GM21737 (cell line): ENCODE results near the gene RAD23B.
"Not testable (repeated sequence)": the region's sequence is repeated elsewhere in the genome, so short reads cannot be mapped to it uniquely, and the experiment has no call there.

Source experiments
- ATAC-seq: cut with Tn5 transposase; IDR thresholded peaks from one replicate; pipeline ENCODE4 v1.9.1; 2021; ENCODE audit warnings: mild to moderate bottlenecking, moderate library complexity; ENCODE audit not compliant: unreplicated experiment

The RAD23B gene

DNA sequence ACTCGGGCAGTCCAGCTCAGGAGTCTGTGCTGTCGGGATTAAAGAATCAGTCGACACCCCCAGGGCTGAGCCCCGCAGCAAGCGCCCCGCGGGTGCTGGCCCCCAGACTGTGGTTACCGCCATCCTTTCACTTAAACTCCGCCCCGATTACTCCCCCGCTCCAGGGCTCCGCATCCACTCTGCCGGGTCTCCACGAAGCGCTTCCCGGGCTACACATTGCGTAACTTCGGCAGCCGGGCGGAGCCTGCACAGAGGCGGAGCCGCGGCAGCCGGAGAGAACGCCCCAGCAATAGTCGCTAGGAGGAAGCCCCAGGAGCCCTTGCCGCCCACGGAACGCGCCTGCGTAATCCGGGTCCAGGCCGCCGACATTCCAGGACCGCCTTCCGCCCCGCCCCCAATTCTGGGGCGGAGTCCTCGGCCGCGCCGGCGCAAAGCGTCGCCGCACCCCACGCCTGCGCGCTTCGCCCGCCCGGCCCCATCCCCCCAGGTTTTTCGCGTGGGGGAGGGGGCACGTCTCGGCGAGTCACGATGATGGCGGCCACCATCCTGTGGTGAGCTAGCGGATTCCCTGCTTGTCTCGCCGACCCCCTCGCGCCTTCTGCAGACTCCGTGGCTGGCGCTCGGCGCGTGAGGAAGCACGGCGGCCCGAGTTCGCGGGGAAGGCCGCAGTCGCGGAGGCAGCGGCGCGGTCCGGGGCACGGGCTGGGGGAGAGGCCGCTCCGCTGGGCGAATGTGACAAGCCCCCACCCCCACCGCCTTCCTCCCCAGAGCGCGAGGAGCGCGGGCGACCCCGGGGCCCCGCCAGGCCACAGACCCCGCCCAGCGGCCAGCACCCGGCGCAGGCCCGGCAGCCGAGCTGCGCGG is at the start of gene RAD23B:
Gene RAD23B, plus strand, starts transcription at position 521 of the 864 bp plus-strand sequence. CDS start 351 bp downstream, outside the sequence.
- peak; percentile 86 for ATAC-seq

GRCh38 chr9:107235765-107236442 is 47.2 kb upstream of the RAD23B start:
- ATAC-seq: no peak

DNA sequence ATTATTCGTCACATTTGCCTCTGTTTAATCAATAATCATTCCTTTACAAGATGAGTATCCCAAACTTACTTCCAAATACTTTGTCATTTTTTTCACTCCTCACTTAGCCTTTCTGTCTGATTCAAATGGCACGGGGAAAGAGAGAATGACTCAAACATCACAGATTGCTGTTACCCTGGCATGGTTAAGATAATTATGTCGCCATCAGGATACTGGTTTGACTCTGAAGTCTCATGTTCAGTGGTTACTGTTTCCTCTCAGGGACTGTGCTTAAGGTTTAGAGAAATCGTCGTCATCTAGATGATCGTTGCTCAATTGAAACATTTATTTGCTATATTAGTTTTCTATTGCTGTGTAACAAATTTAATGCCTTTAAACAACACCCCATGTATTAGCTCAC is 45.2 kb upstream of the RAD23B start:
- ATAC-seq: no peak

- ATAC-seq: no peak
Measured at GRCh38 chr9:107239474-107239873, 43.6 kb upstream of the RAD23B start.

GRCh38 chr9:107240260-107240659 is 42.8 kb upstream of the RAD23B start:
- no peak for ATAC-seq

- no peak for ATAC-seq
Measured at GRCh38 chr9:107242073-107243030, 40.7 kb upstream of the RAD23B start.

DNA sequence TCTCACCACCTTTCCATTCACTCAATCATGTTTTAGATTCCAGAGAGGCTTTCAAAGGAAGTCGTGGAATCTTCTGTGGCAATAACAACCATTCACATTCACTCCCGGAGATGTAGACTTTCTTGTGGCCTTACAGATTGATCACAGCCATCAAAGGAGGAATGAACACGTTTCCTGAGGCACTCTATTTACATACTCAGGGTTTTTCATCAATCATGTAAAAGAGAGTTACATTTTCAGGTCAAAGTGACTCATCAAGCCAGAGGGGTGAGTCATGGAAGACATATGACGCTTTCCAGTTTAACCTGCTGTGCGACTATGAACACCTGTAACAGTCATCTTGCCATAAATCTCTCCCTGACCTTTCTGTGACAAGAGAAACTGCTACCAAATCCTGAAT is 39.3 kb upstream of the RAD23B start:
- ATAC-seq: peak; percentile 64

DNA sequence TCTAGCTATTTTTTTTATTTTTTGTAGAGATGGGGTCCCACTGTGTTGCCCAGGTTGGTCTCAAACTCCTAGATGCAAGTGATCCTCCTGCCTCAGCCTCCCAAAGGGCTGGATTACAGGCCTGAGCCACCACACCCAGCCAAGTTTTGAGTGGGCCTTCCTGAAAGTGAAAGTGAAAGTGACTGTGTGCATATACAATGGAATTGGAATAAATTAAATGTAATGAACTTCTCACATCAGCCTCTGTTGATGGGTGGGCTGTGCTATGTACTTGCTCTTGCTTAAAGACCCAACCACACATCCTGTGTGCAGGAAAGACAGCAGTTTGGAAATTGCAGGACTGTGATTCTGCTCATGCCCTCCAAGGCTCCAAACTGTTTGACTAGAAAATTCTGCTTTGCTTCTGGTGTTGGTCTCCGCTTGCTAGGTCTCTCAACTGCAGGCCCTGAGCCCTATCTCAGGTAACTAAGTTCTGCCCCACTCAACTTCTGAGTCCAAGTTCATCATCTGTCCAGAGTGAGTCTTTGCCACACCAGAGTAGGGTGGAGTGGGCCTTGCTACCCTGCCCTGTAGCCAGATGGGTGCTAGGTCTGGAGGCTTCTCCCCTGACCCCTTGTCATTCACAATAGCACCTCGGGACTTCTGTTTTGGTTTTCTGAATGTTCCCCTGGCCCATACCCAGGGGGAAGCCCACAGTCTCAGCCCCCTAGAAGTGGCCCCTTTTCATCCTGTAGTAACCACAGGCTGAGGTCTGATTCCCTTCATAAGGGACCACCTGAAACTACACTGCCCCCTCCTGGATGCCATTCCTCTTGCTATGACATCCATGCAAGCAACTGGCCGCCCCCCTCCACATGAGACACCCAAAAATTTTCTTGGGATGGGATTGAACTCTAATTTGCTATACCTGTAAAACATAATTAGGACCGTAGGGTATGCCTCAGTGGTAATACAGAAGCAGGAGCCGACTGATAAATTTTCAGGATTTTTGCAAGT is 36.5 kb upstream of the RAD23B start:
- no peak for ATAC-seq

- ATAC-seq: no peak
Measured at GRCh38 chr9:107248714-107249113, 34.4 kb upstream of the RAD23B start.

GRCh38 chr9:107249131-107249533 is 33.9 kb upstream of the RAD23B start:
- no peak for ATAC-seq

- no peak for ATAC-seq
Measured at GRCh38 chr9:107249665-107250285, 33.3 kb upstream of the RAD23B start.

- no peak for ATAC-seq
Measured at GRCh38 chr9:107251756-107252322, 31.2 kb upstream of the RAD23B start.

- ATAC-seq: no peak
Measured at GRCh38 chr9:107258919-107259318, 24.2 kb upstream of the RAD23B start.

- not testable (repeated sequence) for ATAC-seq
Measured at GRCh38 chr9:107259751-107260313, 23.2 kb upstream of the RAD23B start.

DNA sequence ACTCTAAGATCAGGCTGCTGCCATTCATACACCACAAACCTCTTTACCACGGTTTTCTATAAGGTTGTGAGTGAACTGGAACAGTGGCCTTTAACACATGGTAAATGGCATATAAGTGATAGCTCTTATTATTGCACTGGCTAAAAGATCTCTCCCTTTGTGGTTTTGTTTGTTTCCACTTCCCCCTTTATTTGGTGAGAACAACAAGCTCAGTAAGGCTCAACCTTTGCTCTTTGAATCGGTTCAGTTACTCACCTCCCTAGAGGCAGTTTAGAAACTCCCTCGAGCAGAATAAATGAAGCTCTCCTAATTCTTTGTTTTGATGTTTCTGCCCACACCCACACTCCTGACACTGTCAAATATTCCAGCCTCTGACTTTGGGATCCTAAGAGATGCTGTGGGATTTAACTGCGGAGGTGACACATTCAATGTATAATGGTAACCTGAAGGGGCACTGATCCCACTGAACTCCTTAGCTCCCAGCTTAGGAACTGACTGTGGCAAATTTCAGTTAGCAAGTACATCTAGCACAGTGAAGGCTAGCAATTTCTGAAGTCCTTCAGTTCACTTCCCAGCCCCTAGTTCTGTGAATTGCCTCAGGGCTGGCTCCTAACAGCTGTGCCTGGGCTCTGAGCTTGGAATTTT is 22.5 kb upstream of the RAD23B start:
- ATAC-seq: peak; percentile 99

DNA sequence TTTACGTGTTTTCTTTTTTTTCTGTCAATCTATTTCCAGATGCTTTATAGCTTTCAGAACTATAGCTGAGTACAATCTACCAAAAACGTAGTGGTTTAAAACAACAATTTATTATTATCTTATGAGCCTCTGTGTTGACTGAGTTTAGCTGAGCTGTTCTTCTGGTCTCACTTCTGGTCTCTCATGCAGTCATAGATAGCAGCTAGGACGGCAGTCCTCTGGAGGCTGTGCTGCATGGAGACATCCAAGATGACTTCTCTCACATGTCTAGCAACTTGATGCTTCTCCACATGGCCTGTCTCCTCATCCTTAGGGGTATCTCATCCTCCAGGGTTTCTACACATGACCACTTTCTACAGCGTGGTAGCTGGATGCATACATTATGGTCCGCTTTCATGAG is 22.0 kb upstream of the RAD23B start:
- ATAC-seq: no peak

- ATAC-seq: no peak
Measured at GRCh38 chr9:107263289-107263688, 19.8 kb upstream of the RAD23B start.
